ENCODE measurements around the gene DZANK1. TPM values are rescaled to one million over a fixed set of nuclear protein-coding genes. Genes with fewer than 3 reads are reported as not detected.
"Not testable (repeated sequence)": the region's sequence is repeated elsewhere in the genome, so short reads cannot be mapped to it uniquely, and the experiment has no call there.

Gene DZANK1
- total RNA-seq, 1 experiment from 2014 or later: 1.6 TPM

- DNase-seq (ENCODE audit: extremely low read depth, low read depth): no peak
Measured at GRCh38 chr20:18443886-18444285, 22.9 kb downstream of the DZANK1 start.

- no peak for DNase-seq (ENCODE audit: extremely low read depth, low read depth)
Measured at GRCh38 chr20:18440403-18440802, 26.4 kb downstream of the DZANK1 start.

GRCh38 chr20:18436847-18437246 lies 30.0 kb downstream of the DZANK1 start:
- DNase-seq (ENCODE audit: extremely low read depth, low read depth): no peak

GRCh38 chr20:18431206-18431605 lies 35.6 kb downstream of the DZANK1 start:
- no peak for DNase-seq (ENCODE audit: extremely low read depth, low read depth)

GRCh38 chr20:18430172-18430826 lies 36.5 kb downstream of the DZANK1 start:
- no peak for DNase-seq (ENCODE audit: extremely low read depth, low read depth)

- DNase-seq (ENCODE audit: extremely low read depth, low read depth): peak; percentile 8
Measured at GRCh38 chr20:18428490-18429173, 38.2 kb downstream of the DZANK1 start.

- no peak for DNase-seq (ENCODE audit: extremely low read depth, low read depth)
Measured at GRCh38 chr20:18427214-18427613, 39.6 kb downstream of the DZANK1 start.

GRCh38 chr20:18421608-18422007 lies 45.2 kb downstream of the DZANK1 start:
- no peak for DNase-seq (ENCODE audit: extremely low read depth, low read depth)

GRCh38 chr20:18416486-18416885 lies 50.3 kb downstream of the DZANK1 start:
- DNase-seq (ENCODE audit: extremely low read depth, low read depth): no peak

GRCh38 chr20:18414140-18414539 lies 52.7 kb downstream of the DZANK1 start:
- no peak for DNase-seq (ENCODE audit: extremely low read depth, low read depth)

GRCh38 chr20:18412221-18412901 lies 54.5 kb downstream of the DZANK1 start:
- DNase-seq (ENCODE audit: extremely low read depth, low read depth): no peak

- DNase-seq (ENCODE audit: extremely low read depth, low read depth): no peak
Measured at GRCh38 chr20:18405826-18406225, 61.0 kb downstream of the DZANK1 start.

- no peak for DNase-seq (ENCODE audit: extremely low read depth, low read depth)
Measured at GRCh38 chr20:18404172-18404571, 62.7 kb downstream of the DZANK1 start.

GRCh38 chr20:18403269-18403668 lies 63.6 kb downstream of the DZANK1 start:
- no peak for DNase-seq (ENCODE audit: extremely low read depth, low read depth)

- no peak for DNase-seq (ENCODE audit: extremely low read depth, low read depth)
Measured at GRCh38 chr20:18401305-18401704, 65.5 kb downstream of the DZANK1 start.

GRCh38 chr20:18400460-18400859 lies 66.4 kb downstream of the DZANK1 start:
- DNase-seq (ENCODE audit: extremely low read depth, low read depth): no peak

GRCh38 chr20:18398713-18399112 lies 68.1 kb downstream of the DZANK1 start:
- not testable (repeated sequence) for DNase-seq (ENCODE audit: extremely low read depth, low read depth)

GRCh38 chr20:18397030-18397429 lies 69.8 kb downstream of the DZANK1 start:
- no peak for DNase-seq (ENCODE audit: extremely low read depth, low read depth)

- no peak for DNase-seq (ENCODE audit: extremely low read depth, low read depth)
Measured at GRCh38 chr20:18395544-18395943, 71.3 kb downstream of the DZANK1 start.

- DNase-seq (ENCODE audit: extremely low read depth, low read depth): no peak
Measured at GRCh38 chr20:18394363-18394762, 72.5 kb downstream of the DZANK1 start.

GRCh38 chr20:18391686-18392085 lies 75.1 kb downstream of the DZANK1 start:
- DNase-seq (ENCODE audit: extremely low read depth, low read depth): no peak

GRCh38 chr20:18390201-18390600 lies 76.6 kb downstream of the DZANK1 start:
- DNase-seq (ENCODE audit: extremely low read depth, low read depth): no peak
